Stimulated activated CD4-positive, alpha-beta T cell treated with anti-CD3 and anti-CD28 coated beads, TNF-alpha, amount 100 ng/mL, for 1 hour (primary cell): ENCODE data around the gene ADAD2.

Experiments
- DNase-seq, 3 donors: peaks; one replicate each; pipeline ENCODE4 v3.0.0-alpha.2; 2020; ENCODE audit warnings: low read depth in 3 of 3, low spot score in 1 of 3

ADAD2 gene

GRCh38 chr16:84245956-84246678 is 55.2 kb downstream of the ADAD2 start:
- DNase-seq, result no peak

GRCh38 chr16:84246679-84247077 is 55.7 kb downstream of the ADAD2 start:
- DNase-seq, result no peak
